Activated T-cell treated with anti-CD3 and anti-CD28 coated beads, Interleukin-2, amount 50 U/mL, for 4 hours (primary cell): ENCODE measurements around the gene GNA12. TPM values are rescaled to one million over a fixed set of nuclear protein-coding genes. Genes with fewer than 3 reads are reported as not detected.
A peak's percentile ranks its signal among the peaks of the same experiment; 100 is the strongest.

Source experiments
- ATAC-seq, 2 donors: fragments of 200-7000 bp; cut with Tn5 transposase; one replicate each; pipeline ENCODE4 v1.10.0; 2021
- DNase-seq: peaks from one replicate; pipeline ENCODE4 v3.0.0-alpha.2; 2020
- H3K27me3 Mint-ChIP-seq: one replicate; pipeline ENCODE4 v1.8.0; 2021; ENCODE audit warnings: low read depth, mixed read lengths
- H3K36me3 Mint-ChIP-seq: one replicate; pipeline ENCODE4 v1.8.0; 2022; ENCODE audit warnings: mixed read lengths; ENCODE audit not compliant: insufficient read depth
- H3K4me1 Mint-ChIP-seq: one replicate; pipeline ENCODE4 v1.8.0; 2021; ENCODE audit warnings: low read depth, mixed read lengths
- H3K4me3 Mint-ChIP-seq: one replicate; pipeline ENCODE4 v1.8.0; 2021; ENCODE audit warnings: mild to moderate bottlenecking, moderate library complexity, mixed read lengths
- H3K9me3 Mint-ChIP-seq: one replicate; pipeline ENCODE4 v1.8.0; 2021; ENCODE audit warnings: mixed read lengths
- total RNA-seq, 3 donors: library from RNA; stranded (reverse); gene quantifications; one replicate each; pipeline ENCODE4 v1.2.1, GENCODE V29; 2021

Gene GNA12
- total RNA-seq, 3 donors from 2014 or later = 23.7 to 25.7 (median 25.0) TPM

- peak in 1 of 2 donors; percentile 38 for ATAC-seq
- no peaks in the 10 kb centered on the region for H3K27me3 Mint-ChIP-seq
- H3K9me3 Mint-ChIP-seq = no peaks in the 10 kb centered on the region
- peaks cover 34% of the 10 kb centered on the region for H3K36me3 Mint-ChIP-seq
- no peak overlapping the region for H3K4me3 Mint-ChIP-seq
- DNase-seq = no peak
- peaks cover 15% of the 10 kb centered on the region for H3K4me1 Mint-ChIP-seq
These were observed 59.0 kb downstream of the GNA12 start for GRCh38 chr7:2785071-2785500.

DNA sequence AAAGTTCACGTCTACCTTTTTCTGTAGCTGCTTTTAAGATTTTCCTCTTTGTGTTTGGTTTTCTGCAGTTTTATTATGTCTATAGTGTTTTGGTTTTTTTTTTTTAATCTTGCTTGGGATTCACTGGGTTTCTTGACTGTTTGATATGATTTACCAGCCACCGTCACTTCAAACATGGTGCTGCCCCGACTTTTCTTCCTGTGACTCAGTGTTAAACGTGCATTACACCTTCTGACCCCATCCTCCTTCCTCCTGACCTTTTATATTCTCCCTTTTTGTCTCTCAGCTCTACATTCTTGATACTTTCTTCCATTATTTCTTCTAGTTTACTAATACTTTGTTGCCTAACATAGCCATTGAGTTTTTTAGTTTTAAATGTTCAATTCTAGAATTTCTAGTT is 61.5 kb downstream of the GNA12 start:
- Mint-ChIP-seq H3K36me3 (peaks cover 24% of the 10 kb centered on the region), H3K4me1 (peaks cover 15% of the 10 kb centered on the region), H3K9me3 (no peaks in the 10 kb centered on the region), H3K27me3 (no peaks in the 10 kb centered on the region), H3K4me3 (no peak overlapping the region)
- ATAC-seq (peak in 1 of 2 donors; percentile 74), DNase-seq (no peak)

- Mint-ChIP-seq H3K4me1 (peaks cover 15% of the 10 kb centered on the region), H3K9me3 (no peaks in the 10 kb centered on the region), H3K36me3 (peaks cover 19% of the 10 kb centered on the region), H3K4me3 (no peak overlapping the region), H3K27me3 (no peaks in the 10 kb centered on the region)
- DNase-seq (no peak), ATAC-seq (no peak)
These were observed 62.0 kb downstream of the GNA12 start for GRCh38 chr7:2782121-2782520.

DNA sequence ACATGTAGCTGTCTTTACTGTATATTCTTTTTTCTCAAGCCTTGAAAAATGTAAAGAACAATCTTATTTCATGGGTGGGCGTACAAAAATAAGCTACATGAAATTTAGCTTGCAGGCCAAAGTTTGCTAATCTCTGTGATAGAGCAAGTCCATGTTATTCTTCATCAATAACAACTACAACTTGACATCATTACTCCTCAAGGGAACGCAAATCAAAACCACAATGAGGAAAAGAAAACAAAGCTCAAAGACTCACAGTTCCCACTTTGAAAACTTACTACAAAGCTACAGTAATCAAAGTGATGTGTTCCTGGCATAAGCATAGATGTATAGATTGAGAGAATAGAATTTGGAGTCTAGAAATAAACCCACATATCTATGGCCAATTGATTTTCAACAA is 62.5 kb downstream of the GNA12 start:
- Mint-ChIP-seq H3K9me3 (no peaks in the 10 kb centered on the region), H3K27me3 (no peaks in the 10 kb centered on the region), H3K36me3 (peaks cover 19% of the 10 kb centered on the region), H3K4me3 (no peak overlapping the region), H3K4me1 (peaks cover 15% of the 10 kb centered on the region)
- ATAC-seq (no peak), DNase-seq (no peak)

GRCh38 chr7:2779051-2779450 is 65.1 kb downstream of the GNA12 start:
- Mint-ChIP-seq H3K4me3 (no peak overlapping the region), H3K36me3 (peaks cover 18% of the 10 kb centered on the region), H3K9me3 (no peaks in the 10 kb centered on the region), H3K4me1 (peaks cover 17% of the 10 kb centered on the region), H3K27me3 (no peaks in the 10 kb centered on the region)
- ATAC-seq = no peak
- DNase-seq = no peak

- Mint-ChIP-seq H3K36me3 (peaks cover 16% of the 10 kb centered on the region), H3K9me3 (no peaks in the 10 kb centered on the region), H3K27me3 (no peaks in the 10 kb centered on the region), H3K4me1 (peaks cover 23% of the 10 kb centered on the region), H3K4me3 (no peak overlapping the region)
- DNase-seq = no peak
- ATAC-seq = no peak
These were observed 66.1 kb downstream of the GNA12 start for GRCh38 chr7:2777898-2778535.

- H3K9me3 Mint-ChIP-seq = no peaks in the 10 kb centered on the region
- no peak for DNase-seq
- peaks cover 15% of the 10 kb centered on the region for H3K36me3 Mint-ChIP-seq
- H3K4me3 Mint-ChIP-seq = no peak overlapping the region
- ATAC-seq = no peak
- H3K27me3 Mint-ChIP-seq = no peaks in the 10 kb centered on the region
- peaks cover 19% of the 10 kb centered on the region for H3K4me1 Mint-ChIP-seq
These were observed 67.7 kb downstream of the GNA12 start for GRCh38 chr7:2776401-2776800.

- no peaks in the 10 kb centered on the region for H3K9me3 Mint-ChIP-seq
- no peaks in the 10 kb centered on the region for H3K27me3 Mint-ChIP-seq
- H3K36me3 Mint-ChIP-seq = peaks cover 18% of the 10 kb centered on the region
- DNase-seq = no peak
- no peak overlapping the region for H3K4me3 Mint-ChIP-seq
- ATAC-seq = no peak
- H3K4me1 Mint-ChIP-seq = peaks cover 19% of the 10 kb centered on the region
These were observed 68.3 kb downstream of the GNA12 start for GRCh38 chr7:2775785-2776184.

DNA sequence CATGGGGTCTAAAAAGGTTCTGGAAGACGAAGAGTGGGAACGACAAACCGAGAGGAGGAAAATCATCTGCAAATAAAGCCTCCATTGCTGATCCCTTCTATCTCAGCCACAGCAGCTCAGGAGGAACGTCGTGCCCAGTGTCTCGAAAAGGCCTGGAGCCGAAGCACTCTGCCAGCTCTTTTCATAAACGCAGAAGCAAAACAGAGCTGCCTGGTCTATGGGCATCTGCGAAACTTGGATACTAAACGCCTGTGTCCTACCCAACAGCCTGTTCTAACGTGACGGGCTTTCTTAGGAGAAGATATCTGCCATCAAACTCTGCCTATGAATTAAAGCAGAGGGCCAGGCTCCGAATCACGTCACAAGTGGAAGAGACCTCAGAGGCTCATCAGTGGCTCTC is 68.7 kb downstream of the GNA12 start:
- ATAC-seq (no peak), DNase-seq (no peak)
- H3K4me3 Mint-ChIP-seq = no peak overlapping the region
- H3K27me3 Mint-ChIP-seq = no peaks in the 10 kb centered on the region
- peaks cover 16% of the 10 kb centered on the region for H3K36me3 Mint-ChIP-seq
- H3K9me3 Mint-ChIP-seq = no peaks in the 10 kb centered on the region
- peaks cover 20% of the 10 kb centered on the region for H3K4me1 Mint-ChIP-seq

- H3K9me3 Mint-ChIP-seq = no peaks in the 10 kb centered on the region
- peaks cover 20% of the 10 kb centered on the region for H3K4me1 Mint-ChIP-seq
- no peak overlapping the region for H3K4me3 Mint-ChIP-seq
- peaks cover 15% of the 10 kb centered on the region for H3K36me3 Mint-ChIP-seq
- peak in 1 of 2 donors; percentile 20 for ATAC-seq
- DNase-seq = no peak
- no peaks in the 10 kb centered on the region for H3K27me3 Mint-ChIP-seq
These were observed 69.2 kb downstream of the GNA12 start for GRCh38 chr7:2774935-2775334.

GRCh38 chr7:2774280-2774679 is 69.8 kb downstream of the GNA12 start:
- no peaks in the 10 kb centered on the region for H3K27me3 Mint-ChIP-seq
- DNase-seq (no peak), ATAC-seq (no peak)
- H3K4me1 Mint-ChIP-seq = peaks cover 20% of the 10 kb centered on the region
- no peaks in the 10 kb centered on the region for H3K9me3 Mint-ChIP-seq
- H3K36me3 Mint-ChIP-seq = peaks cover 15% of the 10 kb centered on the region
- H3K4me3 Mint-ChIP-seq = no peak overlapping the region

DNA sequence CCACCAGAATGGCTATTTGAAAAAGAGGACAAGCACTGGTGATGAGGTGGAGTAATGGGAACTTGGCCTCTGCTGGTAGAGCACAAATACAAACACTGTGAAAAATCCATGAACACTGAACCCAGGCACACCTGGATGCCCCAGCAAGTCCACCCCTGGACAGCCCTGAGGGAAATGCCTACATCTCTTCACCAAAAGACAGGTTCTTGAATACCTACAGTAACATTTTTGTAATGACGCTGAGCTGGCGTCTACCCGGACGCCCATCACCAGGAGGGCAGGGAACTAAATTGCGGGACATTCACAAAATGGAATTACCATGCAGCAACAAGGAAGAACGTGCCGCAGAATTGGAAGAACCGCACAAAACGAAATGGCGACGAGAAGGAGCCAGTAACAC is 70.5 kb downstream of the GNA12 start:
- Mint-ChIP-seq H3K9me3 (no peaks in the 10 kb centered on the region), H3K4me1 (peaks cover 20% of the 10 kb centered on the region), H3K36me3 (peaks cover 15% of the 10 kb centered on the region), H3K27me3 (no peaks in the 10 kb centered on the region), H3K4me3 (no peak overlapping the region)
- ATAC-seq = no peak
- DNase-seq = no peak

DNA sequence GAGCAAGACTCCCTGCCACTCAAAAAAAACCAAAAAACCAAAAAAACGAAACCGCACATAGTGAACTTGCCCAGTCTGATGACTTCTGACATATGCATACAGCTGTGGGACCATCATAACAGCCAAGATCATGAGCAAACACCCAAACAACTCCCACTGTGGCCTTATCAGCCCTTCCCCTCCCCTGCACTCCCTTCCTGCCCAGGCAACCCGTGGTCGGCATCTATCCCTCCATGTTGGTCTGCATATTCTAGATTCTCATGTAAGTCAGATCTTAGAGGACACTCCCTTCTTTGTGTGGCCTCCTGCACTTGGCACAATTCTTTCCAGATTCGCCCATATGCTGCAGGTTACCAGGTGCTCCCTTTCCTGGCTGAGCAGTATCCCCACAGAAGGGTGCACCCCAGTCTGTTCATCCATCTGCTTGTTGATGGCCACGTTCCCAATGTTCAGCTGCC is 72.8 kb downstream of the GNA12 start:
- ATAC-seq (no peak), DNase-seq (no peak)
- Mint-ChIP-seq H3K9me3 (no peaks in the 10 kb centered on the region), H3K4me3 (no peak overlapping the region), H3K27me3 (no peaks in the 10 kb centered on the region), H3K36me3 (peaks cover 15% of the 10 kb centered on the region), H3K4me1 (peaks cover 20% of the 10 kb centered on the region)

- H3K27me3 Mint-ChIP-seq = no peaks in the 10 kb centered on the region
- no peak overlapping the region for H3K4me3 Mint-ChIP-seq
- H3K9me3 Mint-ChIP-seq = no peaks in the 10 kb centered on the region
- DNase-seq (no peak), ATAC-seq (no peak)
- no peaks in the 10 kb centered on the region for H3K36me3 Mint-ChIP-seq
- H3K4me1 Mint-ChIP-seq = peaks cover 9% of the 10 kb centered on the region
These were observed 79.5 kb downstream of the GNA12 start for GRCh38 chr7:2764621-2765020.

GRCh38 chr7:2763597-2763996 is 80.5 kb downstream of the GNA12 start:
- H3K4me1 Mint-ChIP-seq = peaks cover 17% of the 10 kb centered on the region
- no peak for ATAC-seq
- H3K36me3 Mint-ChIP-seq = no peaks in the 10 kb centered on the region

More at GRCh38 chr7:2763597-2763996, 80.5 kb downstream of the GNA12 start:
- H3K4me3 Mint-ChIP-seq = no peak overlapping the region
- no peaks in the 10 kb centered on the region for H3K9me3 Mint-ChIP-seq
- DNase-seq = no peak
- no peaks in the 10 kb centered on the region for H3K27me3 Mint-ChIP-seq
